ENCODE data around the gene SOX5.
"Not testable (repeated sequence)": the region's sequence is repeated elsewhere in the genome, so short reads cannot be mapped to it uniquely, and the experiment has no call there.

SOX5 gene

GRCh38 chr12:23491029-23491428 lies 458.4 kb downstream of the SOX5 start:
- DNase-seq (ENCODE audit: low read depth in 2 of 2), result not testable (repeated sequence)

- no peak for DNase-seq (ENCODE audit: low read depth in 2 of 2)
Measured at GRCh38 chr12:23488130-23488529, 461.3 kb downstream of the SOX5 start.

GRCh38 chr12:23484238-23484637 lies 465.2 kb downstream of the SOX5 start:
- DNase-seq (ENCODE audit: low read depth in 2 of 2), result no peak

- DNase-seq (ENCODE audit: low read depth in 2 of 2), result no peak
Measured at GRCh38 chr12:23482571-23482970, 466.9 kb downstream of the SOX5 start.

All from activated CD4-positive, alpha-beta T cell treated with anti-CD3 and anti-CD28 coated beads for 24 hours (primary cell).